ENCODE data around the gene TFCP2L1.

Gene TFCP2L1

GRCh38 chr2:121260370-121261154 is 24.4 kb downstream of the TFCP2L1 start:
- peak; percentile 90 for DNase-seq

GRCh38 chr2:121258051-121258450 is 27.0 kb downstream of the TFCP2L1 start:
- no peak for DNase-seq

GRCh38 chr2:121257480-121257840 is 27.5 kb downstream of the TFCP2L1 start:
- DNase-seq = no peak

- no peak for DNase-seq
These were observed 28.1 kb downstream of the TFCP2L1 start for GRCh38 chr2:121256720-121257479.

GRCh38 chr2:121255358-121255757 is 29.6 kb downstream of the TFCP2L1 start:
- DNase-seq = peak; percentile 85

GRCh38 chr2:121254748-121255147 is 30.3 kb downstream of the TFCP2L1 start:
- DNase-seq = peak; percentile 97

GRCh38 chr2:121253674-121254240 is 31.2 kb downstream of the TFCP2L1 start:
- DNase-seq = no peak

GRCh38 chr2:121253021-121253673 is 31.9 kb downstream of the TFCP2L1 start:
- DNase-seq = no peak

- DNase-seq = no peak
These were observed 33.5 kb downstream of the TFCP2L1 start for GRCh38 chr2:121251497-121251896.

GRCh38 chr2:121248766-121249343 is 36.1 kb downstream of the TFCP2L1 start:
- DNase-seq = no peak

- no peak for DNase-seq
These were observed 37.0 kb downstream of the TFCP2L1 start for GRCh38 chr2:121247971-121248370.

- no peak for DNase-seq
These were observed 37.5 kb downstream of the TFCP2L1 start for GRCh38 chr2:121247534-121247933.

- no peak for DNase-seq
These were observed 38.2 kb downstream of the TFCP2L1 start for GRCh38 chr2:121246704-121247255.

- no peak for DNase-seq
These were observed 39.1 kb downstream of the TFCP2L1 start for GRCh38 chr2:121245913-121246312.

GRCh38 chr2:121245120-121245820 is 39.7 kb downstream of the TFCP2L1 start:
- DNase-seq = no peak

GRCh38 chr2:121244616-121245015 is 40.4 kb downstream of the TFCP2L1 start:
- no peak for DNase-seq

- DNase-seq = no peak
These were observed 41.1 kb downstream of the TFCP2L1 start for GRCh38 chr2:121243821-121244460.

GRCh38 chr2:121242976-121243375 is 42.0 kb downstream of the TFCP2L1 start:
- DNase-seq = no peak

- DNase-seq = no peak
These were observed 42.7 kb downstream of the TFCP2L1 start for GRCh38 chr2:121242175-121242875.

- DNase-seq = no peak
These were observed 43.5 kb downstream of the TFCP2L1 start for GRCh38 chr2:121241466-121241865.

GRCh38 chr2:121240436-121240835 is 44.6 kb downstream of the TFCP2L1 start:
- no peak for DNase-seq
